H1 (cell line): ENCODE measurements around the gene SCART1. TPM values are rescaled to one million over a fixed set of nuclear protein-coding genes. Genes with fewer than 3 reads are reported as not detected.

Source experiments
- polyA plus RNA-seq, 7 experiments: library from polyadenylated mRNA; depleted of rRNA in 3 of 7; stranded (reverse) in 5 of 7; unstranded in 2 of 7; fragments of >200 nt in 5 of 7; fragments of 200-250 nt in 2 of 7; gene quantifications; 1 replicate in 5 of 7; 2 replicates in 1 of 7; 4 replicates in 1 of 7; pipeline versions ENCODE4 v1.2.1 to v1.2.3, GENCODE V29; 2011 to 2013; ENCODE audit warnings: missing spikeins in 2 of 7, mixed read lengths in 2 of 7
- total RNA-seq: library from RNA; stranded (reverse); fragmentation: NEBNext Ultra II Directional; extraction: Animal tissue kit (Norgen Biotek cat#: 25700); gene quantifications from 2 replicates; pipeline ENCODE4 v1.2.1, GENCODE V29; 2021
- TF ChIP-seq, protein P1 (sequence below): fragments of 300-600 bp; sonication (generic); IDR thresholded peaks from 2 replicates; pipeline ENCODE4 v1.7.1; 2012; ENCODE audit warnings: low read length, moderate library complexity, mild to moderate bottlenecking, inconsistent platforms; ENCODE audit not compliant: insufficient replicate concordance

SCART1 gene
- total and polyA plus RNA-seq, 2 of the 8 experiments (the other 6 are each of a cell fraction or from before 2014, with no cell fraction given) = 0.14 to 0.19 TPM

- TF ChIP-seq, protein P1, sequence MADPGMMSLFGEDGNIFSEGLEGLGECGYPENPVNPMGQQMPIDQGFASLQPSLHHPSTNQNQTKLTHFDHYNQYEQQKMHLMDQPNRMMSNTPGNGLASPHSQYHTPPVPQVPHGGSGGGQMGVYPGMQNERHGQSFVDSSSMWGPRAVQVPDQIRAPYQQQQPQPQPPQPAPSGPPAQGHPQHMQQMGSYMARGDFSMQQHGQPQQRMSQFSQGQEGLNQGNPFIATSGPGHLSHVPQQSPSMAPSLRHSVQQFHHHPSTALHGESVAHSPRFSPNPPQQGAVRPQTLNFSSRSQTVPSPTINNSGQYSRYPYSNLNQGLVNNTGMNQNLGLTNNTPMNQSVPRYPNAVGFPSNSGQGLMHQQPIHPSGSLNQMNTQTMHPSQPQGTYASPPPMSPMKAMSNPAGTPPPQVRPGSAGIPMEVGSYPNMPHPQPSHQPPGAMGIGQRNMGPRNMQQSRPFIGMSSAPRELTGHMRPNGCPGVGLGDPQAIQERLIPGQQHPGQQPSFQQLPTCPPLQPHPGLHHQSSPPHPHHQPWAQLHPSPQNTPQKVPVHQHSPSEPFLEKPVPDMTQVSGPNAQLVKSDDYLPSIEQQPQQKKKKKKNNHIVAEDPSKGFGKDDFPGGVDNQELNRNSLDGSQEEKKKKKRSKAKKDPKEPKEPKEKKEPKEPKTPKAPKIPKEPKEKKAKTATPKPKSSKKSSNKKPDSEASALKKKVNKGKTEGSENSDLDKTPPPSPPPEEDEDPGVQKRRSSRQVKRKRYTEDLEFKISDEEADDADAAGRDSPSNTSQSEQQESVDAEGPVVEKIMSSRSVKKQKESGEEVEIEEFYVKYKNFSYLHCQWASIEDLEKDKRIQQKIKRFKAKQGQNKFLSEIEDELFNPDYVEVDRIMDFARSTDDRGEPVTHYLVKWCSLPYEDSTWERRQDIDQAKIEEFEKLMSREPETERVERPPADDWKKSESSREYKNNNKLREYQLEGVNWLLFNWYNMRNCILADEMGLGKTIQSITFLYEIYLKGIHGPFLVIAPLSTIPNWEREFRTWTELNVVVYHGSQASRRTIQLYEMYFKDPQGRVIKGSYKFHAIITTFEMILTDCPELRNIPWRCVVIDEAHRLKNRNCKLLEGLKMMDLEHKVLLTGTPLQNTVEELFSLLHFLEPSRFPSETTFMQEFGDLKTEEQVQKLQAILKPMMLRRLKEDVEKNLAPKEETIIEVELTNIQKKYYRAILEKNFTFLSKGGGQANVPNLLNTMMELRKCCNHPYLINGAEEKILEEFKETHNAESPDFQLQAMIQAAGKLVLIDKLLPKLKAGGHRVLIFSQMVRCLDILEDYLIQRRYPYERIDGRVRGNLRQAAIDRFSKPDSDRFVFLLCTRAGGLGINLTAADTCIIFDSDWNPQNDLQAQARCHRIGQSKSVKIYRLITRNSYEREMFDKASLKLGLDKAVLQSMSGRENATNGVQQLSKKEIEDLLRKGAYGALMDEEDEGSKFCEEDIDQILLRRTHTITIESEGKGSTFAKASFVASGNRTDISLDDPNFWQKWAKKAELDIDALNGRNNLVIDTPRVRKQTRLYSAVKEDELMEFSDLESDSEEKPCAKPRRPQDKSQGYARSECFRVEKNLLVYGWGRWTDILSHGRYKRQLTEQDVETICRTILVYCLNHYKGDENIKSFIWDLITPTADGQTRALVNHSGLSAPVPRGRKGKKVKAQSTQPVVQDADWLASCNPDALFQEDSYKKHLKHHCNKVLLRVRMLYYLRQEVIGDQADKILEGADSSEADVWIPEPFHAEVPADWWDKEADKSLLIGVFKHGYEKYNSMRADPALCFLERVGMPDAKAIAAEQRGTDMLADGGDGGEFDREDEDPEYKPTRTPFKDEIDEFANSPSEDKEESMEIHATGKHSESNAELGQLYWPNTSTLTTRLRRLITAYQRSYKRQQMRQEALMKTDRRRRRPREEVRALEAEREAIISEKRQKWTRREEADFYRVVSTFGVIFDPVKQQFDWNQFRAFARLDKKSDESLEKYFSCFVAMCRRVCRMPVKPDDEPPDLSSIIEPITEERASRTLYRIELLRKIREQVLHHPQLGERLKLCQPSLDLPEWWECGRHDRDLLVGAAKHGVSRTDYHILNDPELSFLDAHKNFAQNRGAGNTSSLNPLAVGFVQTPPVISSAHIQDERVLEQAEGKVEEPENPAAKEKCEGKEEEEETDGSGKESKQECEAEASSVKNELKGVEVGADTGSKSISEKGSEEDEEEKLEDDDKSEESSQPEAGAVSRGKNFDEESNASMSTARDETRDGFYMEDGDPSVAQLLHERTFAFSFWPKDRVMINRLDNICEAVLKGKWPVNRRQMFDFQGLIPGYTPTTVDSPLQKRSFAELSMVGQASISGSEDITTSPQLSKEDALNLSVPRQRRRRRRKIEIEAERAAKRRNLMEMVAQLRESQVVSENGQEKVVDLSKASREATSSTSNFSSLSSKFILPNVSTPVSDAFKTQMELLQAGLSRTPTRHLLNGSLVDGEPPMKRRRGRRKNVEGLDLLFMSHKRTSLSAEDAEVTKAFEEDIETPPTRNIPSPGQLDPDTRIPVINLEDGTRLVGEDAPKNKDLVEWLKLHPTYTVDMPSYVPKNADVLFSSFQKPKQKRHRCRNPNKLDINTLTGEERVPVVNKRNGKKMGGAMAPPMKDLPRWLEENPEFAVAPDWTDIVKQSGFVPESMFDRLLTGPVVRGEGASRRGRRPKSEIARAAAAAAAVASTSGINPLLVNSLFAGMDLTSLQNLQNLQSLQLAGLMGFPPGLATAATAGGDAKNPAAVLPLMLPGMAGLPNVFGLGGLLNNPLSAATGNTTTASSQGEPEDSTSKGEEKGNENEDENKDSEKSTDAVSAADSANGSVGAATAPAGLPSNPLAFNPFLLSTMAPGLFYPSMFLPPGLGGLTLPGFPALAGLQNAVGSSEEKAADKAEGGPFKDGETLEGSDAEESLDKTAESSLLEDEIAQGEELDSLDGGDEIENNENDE = no peak
- TF ChIP-seq, all 59 proteins: peak for 0
Measured at GRCh38 chr10:133465191-133465949, 11.6 kb downstream of the SCART1 start (continued).
